Measurements from ENCODE around the gene DIAPH3.

The DIAPH3 gene

DNA sequence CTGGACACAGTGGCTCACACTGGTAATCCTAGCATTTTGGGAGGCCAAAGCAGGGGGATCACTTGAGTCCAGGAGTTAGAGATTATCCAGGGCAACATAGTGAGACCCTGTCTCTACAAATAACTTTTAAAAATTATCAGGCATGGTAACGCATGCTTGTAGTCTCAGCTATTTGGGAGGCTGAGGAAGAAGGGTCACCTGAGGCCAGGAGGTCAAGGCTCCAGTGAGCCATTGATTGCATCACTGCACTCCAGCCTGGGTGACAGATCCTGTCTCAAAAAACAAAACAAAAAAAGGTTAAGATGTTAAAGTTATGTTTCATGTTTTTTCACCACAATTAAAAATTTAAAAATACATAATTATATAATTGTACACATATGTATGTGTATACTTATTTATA is 19.2 kb upstream of the DIAPH3 start:
- H3K36me3 ChIP-seq (ENCODE audit: control insufficient read depth, low read length): no peaks in the 10 kb centered on the region
- no peaks in the 10 kb centered on the region for H3K9me3 ChIP-seq (ENCODE audit: control insufficient read depth, insufficient read depth, low read length)
- no peaks in the 10 kb centered on the region for H3K79me2 ChIP-seq (ENCODE audit: control insufficient read depth, low read length)
- H4K20me1 ChIP-seq (ENCODE audit: control insufficient read depth, insufficient read depth, low read depth, low read length): no peaks in the 10 kb centered on the region
- no peak overlapping the region for H3K4me2 ChIP-seq (ENCODE audit: low read length)
- no peaks in the 10 kb centered on the region for H3F3A ChIP-seq (ENCODE audit: control insufficient read depth, insufficient read depth)
- TF ChIP-seq EZH2phosphoT487 (IDR thresholded peaks at IDR 0.05; ENCODE audit: borderline replicate concordance, low read length): no peak
- TF ChIP-seq, protein P1, sequence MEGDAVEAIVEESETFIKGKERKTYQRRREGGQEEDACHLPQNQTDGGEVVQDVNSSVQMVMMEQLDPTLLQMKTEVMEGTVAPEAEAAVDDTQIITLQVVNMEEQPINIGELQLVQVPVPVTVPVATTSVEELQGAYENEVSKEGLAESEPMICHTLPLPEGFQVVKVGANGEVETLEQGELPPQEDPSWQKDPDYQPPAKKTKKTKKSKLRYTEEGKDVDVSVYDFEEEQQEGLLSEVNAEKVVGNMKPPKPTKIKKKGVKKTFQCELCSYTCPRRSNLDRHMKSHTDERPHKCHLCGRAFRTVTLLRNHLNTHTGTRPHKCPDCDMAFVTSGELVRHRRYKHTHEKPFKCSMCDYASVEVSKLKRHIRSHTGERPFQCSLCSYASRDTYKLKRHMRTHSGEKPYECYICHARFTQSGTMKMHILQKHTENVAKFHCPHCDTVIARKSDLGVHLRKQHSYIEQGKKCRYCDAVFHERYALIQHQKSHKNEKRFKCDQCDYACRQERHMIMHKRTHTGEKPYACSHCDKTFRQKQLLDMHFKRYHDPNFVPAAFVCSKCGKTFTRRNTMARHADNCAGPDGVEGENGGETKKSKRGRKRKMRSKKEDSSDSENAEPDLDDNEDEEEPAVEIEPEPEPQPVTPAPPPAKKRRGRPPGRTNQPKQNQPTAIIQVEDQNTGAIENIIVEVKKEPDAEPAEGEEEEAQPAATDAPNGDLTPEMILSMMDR (IDR thresholded peaks at IDR 0.05; ENCODE audit: low read depth, low read length, poor library complexity, severe bottlenecking): no peak
- no peaks in the 10 kb centered on the region; the same call in 1 of the 2 replicates for H3K27me3 ChIP-seq (ENCODE audit: control insufficient read depth, low read length)
- H3K4me1 ChIP-seq (ENCODE audit: control insufficient read depth, low read length): no peaks in the 10 kb centered on the region
- H3K4me3 ChIP-seq (ENCODE audit: low read length): no peak overlapping the region
- no peak overlapping the region for H3K27ac ChIP-seq (ENCODE audit: low read depth, low read length)
- H3K9me2 ChIP-seq (replicated peaks; ENCODE audit: control insufficient read depth, low read length): no peaks in the 10 kb centered on the region

GRCh38 chr13:60178327-60178726 is 14.6 kb upstream of the DIAPH3 start:
- H3K4me2 ChIP-seq (ENCODE audit: low read length): no peak overlapping the region
- TF ChIP-seq, protein P1 (IDR thresholded peaks at IDR 0.05; ENCODE audit: low read depth, low read length, poor library complexity, severe bottlenecking): no peak
- no peak for TF ChIP-seq EZH2phosphoT487 (IDR thresholded peaks at IDR 0.05; ENCODE audit: borderline replicate concordance, low read length)
- H3F3A ChIP-seq (ENCODE audit: control insufficient read depth, insufficient read depth): no peaks in the 10 kb centered on the region
- H3K4me1 ChIP-seq (ENCODE audit: control insufficient read depth, low read length): no peaks in the 10 kb centered on the region
- H3K36me3 ChIP-seq (ENCODE audit: control insufficient read depth, low read length): no peaks in the 10 kb centered on the region
- H3K79me2 ChIP-seq (ENCODE audit: control insufficient read depth, low read length): no peaks in the 10 kb centered on the region
- H3K9me3 ChIP-seq (ENCODE audit: control insufficient read depth, insufficient read depth, low read length): no peaks in the 10 kb centered on the region
- H3K27ac ChIP-seq (ENCODE audit: low read depth, low read length): no peak overlapping the region
- no peaks in the 10 kb centered on the region for H3K9me2 ChIP-seq (replicated peaks; ENCODE audit: control insufficient read depth, low read length)
- H3K4me3 ChIP-seq (ENCODE audit: low read length): no peak overlapping the region
- no peaks in the 10 kb centered on the region for H4K20me1 ChIP-seq (ENCODE audit: control insufficient read depth, insufficient read depth, low read depth, low read length)
- H3K27me3 ChIP-seq (ENCODE audit: control insufficient read depth, low read length): no peaks in the 10 kb centered on the region; the same call in 1 of the 2 replicates

DNA sequence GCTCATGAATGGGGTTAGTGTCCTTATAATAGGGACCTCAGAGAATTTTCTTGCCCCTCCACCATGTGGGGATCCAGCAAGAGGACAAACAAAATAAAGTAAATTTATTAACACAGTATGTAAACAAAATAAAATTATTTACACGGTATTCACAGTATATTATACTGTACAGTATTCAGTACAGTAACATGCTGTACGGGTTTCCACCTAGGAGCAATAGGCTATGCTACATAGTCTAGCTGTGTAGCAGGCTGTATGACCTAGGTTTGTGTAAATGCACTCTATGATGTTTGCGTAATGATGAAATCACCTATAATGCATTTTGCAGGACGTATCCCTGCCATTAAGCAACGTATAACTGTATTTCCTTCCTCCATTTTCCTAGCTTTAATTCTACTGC is 11.8 kb upstream of the DIAPH3 start:
- TF ChIP-seq, protein P1 (IDR thresholded peaks at IDR 0.05; ENCODE audit: low read depth, low read length, poor library complexity, severe bottlenecking): no peak
- no peak for TF ChIP-seq EZH2phosphoT487 (IDR thresholded peaks at IDR 0.05; ENCODE audit: borderline replicate concordance, low read length)
- Histone ChIP-seq H4K20me1 (ENCODE audit: control insufficient read depth, insufficient read depth, low read depth, low read length) (no peaks in the 10 kb centered on the region), H3F3A (ENCODE audit: control insufficient read depth, insufficient read depth) (no peaks in the 10 kb centered on the region), H3K27ac (ENCODE audit: low read depth, low read length) (no peak overlapping the region), H3K36me3 (ENCODE audit: control insufficient read depth, low read length) (no peaks in the 10 kb centered on the region), H3K4me1 (ENCODE audit: control insufficient read depth, low read length) (no peaks in the 10 kb centered on the region), H3K4me3 (ENCODE audit: low read length) (no peak overlapping the region), H3K9me3 (ENCODE audit: control insufficient read depth, insufficient read depth, low read length) (no peaks in the 10 kb centered on the region), H3K4me2 (ENCODE audit: low read length) (no peak overlapping the region), H3K79me2 (ENCODE audit: control insufficient read depth, low read length) (no peaks in the 10 kb centered on the region), H3K9me2 (replicated peaks; ENCODE audit: control insufficient read depth, low read length) (no peaks in the 10 kb centered on the region), H3K27me3 (ENCODE audit: control insufficient read depth, low read length) (peaks cover 3% of the 10 kb centered on the region; the same call in 1 of the 2 replicates)

All from DOHH2 (cell line).